Choroid plexus epithelial cell (primary cell): ENCODE data around the gene LPO.

Experiments
- DNase-seq: peaks from one replicate; pipeline ENCODE4 v3.0.0-alpha.2; 2010; ENCODE audit warnings: low read depth
- H3K4me3 ChIP-seq: 2 replicates; pipeline ENCODE4 v1.5.1; 2011; ENCODE audit warnings: low read depth, mild to moderate bottlenecking, control low read depth, low read length, moderate library complexity
- TF ChIP-seq, protein P1 (sequence below): conservative IDR thresholded peaks from 2 replicates; pipeline ENCODE4 v1.5.1; 2011; ENCODE audit warnings: low read depth, mild to moderate bottlenecking, control low read depth, inconsistent platforms, low read length, moderate library complexity

The LPO gene

DNA sequence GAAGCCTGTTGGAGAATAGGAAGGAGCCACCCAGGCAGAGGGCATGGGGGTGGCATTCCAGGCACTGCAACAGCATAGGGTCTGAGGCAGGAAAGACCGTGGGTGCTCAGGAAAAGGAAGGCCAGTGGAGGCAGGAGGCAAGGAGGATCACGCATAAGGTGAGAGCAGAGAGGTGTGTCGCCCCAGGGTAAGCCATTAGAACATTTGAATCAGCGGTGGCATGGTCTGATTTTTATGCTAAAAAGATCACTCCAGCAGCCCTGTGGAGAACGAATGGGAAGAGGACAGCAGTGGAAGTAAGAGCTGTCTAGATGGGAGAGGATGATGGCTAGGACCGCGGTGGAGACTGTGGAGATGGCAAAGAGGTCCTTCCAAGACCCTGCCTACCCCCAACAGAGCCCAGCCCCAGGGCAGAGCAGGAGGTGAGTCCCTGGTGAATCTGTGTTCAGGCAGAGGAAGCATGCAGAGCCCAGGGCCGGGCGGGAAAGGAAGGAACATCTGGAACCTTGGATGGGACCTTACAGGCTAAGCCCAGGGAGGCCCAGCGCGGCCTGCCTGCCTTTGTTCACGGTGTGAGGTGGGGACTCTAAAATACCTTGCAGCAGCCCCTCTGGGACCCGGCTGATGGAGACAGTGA lies 7.8 kb downstream of the LPO start:
- TF ChIP-seq, protein P1, sequence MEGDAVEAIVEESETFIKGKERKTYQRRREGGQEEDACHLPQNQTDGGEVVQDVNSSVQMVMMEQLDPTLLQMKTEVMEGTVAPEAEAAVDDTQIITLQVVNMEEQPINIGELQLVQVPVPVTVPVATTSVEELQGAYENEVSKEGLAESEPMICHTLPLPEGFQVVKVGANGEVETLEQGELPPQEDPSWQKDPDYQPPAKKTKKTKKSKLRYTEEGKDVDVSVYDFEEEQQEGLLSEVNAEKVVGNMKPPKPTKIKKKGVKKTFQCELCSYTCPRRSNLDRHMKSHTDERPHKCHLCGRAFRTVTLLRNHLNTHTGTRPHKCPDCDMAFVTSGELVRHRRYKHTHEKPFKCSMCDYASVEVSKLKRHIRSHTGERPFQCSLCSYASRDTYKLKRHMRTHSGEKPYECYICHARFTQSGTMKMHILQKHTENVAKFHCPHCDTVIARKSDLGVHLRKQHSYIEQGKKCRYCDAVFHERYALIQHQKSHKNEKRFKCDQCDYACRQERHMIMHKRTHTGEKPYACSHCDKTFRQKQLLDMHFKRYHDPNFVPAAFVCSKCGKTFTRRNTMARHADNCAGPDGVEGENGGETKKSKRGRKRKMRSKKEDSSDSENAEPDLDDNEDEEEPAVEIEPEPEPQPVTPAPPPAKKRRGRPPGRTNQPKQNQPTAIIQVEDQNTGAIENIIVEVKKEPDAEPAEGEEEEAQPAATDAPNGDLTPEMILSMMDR: no peak
- DNase-seq: no peak
- no peak overlapping the region for H3K4me3 ChIP-seq

DNA sequence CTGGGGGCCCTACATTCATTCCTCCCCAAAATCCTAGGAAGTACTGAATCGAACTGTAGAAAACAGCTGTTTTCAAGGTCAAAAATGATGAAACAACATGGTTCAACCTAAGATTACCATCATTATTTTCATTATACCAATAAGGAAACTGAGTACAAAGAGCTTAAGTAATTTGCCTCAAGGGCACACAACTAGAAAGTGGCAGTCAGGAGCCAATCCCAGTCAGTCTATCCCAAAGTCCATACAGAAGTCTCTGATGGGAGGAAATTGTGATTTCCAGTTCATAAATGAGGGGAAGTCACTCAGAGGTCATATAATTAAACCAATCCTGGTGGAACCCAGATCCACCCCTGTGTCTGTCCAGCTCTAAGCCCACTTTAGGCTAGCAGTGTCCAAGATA lies 8.4 kb downstream of the LPO start:
- TF ChIP-seq, protein P1: no peak
- no peak for DNase-seq

DNA sequence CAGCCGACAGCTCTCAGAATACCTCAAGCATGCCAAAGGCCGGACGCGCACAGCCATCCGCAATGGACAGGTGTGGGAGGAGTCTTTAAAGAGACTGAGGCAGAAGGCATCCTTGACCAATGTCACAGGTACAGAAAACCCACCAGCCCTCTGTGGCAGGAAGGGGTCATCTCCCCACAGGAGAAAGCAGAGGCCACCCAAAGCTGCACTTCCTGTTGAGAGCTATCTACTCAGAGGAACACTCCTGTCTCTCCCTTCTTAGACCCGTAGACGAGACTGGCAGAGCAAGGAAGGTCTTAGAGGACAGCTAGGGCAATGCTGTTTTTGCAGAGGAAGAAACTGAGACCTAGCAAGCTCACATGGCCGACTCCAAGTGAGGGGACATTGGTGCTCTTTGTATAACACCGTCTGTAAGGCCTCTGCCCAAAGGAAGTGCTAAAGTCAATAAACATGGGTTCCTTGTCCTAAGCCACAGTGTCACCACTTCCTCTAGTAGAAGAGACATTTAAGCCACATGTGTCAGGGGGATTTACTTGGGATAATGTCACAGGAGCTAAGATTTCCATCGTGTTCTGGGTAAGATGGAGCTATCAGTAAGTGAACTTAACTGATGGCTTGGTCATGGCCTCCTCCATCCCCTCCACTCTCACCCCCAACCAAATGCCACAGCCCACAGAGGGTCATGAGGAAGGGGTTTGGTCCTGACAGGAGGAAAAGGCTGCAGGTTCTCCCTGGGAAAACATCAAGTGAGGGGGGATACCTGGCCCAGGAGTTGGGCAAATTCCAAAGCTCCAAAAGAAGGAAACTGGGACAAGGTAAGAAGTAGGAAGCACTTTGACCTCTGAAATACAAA lies 9.4 kb downstream of the LPO start:
- no peak overlapping the region for H3K4me3 ChIP-seq
- TF ChIP-seq, protein P1: no peak
- no peak for DNase-seq

More for the DNA sequence above, 8.4 kb downstream of the LPO start:
- H3K4me3 ChIP-seq: no peak overlapping the region

DNA sequence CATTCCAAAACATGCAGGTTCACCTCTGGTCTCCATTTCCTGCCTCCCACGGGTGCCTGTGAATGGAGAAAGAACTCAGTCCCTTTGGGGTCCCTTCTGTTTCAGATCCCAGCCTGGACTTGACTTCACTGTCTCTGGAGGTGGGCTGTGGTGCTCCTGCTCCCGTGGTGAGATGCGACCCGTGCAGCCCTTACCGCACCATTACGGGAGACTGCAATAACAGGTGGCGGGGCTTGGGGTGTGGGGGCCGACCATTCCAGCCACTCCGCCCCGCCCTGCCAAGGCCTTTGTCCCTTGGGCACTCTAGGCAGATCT lies 10.5 kb downstream of the LPO start:
- no peak overlapping the region for H3K4me3 ChIP-seq
- TF ChIP-seq, protein P1: no peak
- no peak for DNase-seq

DNA sequence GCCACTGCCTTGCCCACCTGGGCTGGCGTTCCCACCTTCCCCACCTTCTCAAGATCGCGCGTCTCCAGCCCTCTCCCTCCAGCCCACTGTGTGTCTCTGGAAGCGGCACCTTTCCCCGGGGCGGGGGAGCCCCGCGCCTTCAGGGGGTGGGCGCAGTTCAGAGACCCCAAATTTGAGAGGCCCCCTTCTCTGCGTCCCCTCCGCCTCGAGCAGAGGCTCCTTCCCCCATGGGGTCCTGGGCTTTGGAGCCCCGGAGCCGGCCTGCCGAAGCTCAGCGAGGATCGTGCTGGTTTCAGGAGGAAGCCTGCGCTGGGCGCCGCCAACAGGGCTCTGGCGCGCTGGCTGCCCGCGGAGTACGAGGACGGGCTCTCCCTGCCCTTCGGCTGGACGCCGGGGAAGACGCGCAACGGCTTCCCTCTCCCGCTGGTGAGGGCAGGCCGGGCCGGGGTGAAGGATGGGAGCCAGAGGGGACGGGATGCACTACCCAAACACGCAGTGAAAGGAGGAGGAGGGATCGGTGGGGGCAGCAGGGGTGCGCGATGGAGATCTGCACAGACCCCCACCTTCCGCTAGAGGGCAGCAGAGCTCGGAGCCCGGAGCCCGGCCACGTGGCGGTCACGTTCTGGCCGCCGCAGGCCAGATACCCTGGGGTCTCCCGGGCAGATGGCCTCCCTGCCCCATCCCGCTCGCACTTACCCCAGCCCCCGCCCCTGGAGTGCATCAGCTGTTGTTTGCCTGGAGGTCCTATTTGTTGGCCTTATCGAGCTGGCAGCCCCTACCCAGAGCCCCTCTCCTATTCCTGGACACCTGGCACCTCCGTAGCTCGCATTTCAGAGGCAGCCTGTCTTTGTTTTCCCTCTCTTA lies 11.1 kb downstream of the LPO start:
- DNase-seq: peak; percentile 40
- H3K4me3 ChIP-seq: peak overlapping the region; percentile 56
- TF ChIP-seq, protein P1: peak; percentile 89

DNA sequence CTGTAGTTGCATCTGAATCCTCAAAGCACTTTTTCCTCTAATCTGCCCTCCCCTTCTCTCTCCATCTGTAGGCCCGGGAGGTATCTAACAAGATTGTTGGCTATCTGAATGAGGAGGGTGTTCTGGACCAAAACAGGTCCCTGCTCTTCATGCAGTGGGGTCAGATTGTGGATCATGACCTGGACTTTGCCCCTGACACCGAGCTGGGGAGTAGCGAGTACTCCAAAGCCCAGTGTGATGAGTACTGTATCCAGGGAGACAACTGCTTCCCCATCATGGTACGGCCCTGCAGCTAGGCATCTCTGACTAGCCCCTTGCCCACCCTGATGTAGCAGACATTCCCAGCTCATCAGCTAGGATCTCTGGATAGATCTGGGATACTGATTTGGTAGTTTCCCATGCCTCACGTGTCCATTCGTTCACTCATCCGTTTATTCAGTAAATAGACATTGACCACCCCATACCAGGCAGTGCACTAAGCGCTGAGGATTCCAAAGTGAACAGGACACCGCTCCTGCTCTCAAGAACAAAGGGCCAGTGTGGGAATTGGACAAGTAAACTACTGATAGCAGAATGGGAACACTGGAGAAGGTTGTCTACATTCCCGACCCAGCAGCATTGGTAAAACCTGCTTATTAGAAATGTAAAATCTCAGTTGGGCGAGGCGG lies 12.1 kb downstream of the LPO start:
- TF ChIP-seq, protein P1: no peak
- no peak for DNase-seq
- H3K4me3 ChIP-seq: no peak overlapping the region
